HepG2 (cell line): Measurements from ENCODE around the gene TLCD3B. TPM values are rescaled to one million over a fixed set of nuclear protein-coding genes. Genes with fewer than 3 reads are reported as not detected.
A peak's percentile ranks its signal among the peaks of the same experiment; 100 is the strongest.

ENCODE experiments used
- AGO1 ChIP-seq: fragments of 200-400 bp; formaldehyde crosslinking; IDR thresholded peaks from 2 replicates; pipeline ENCODE4 v1.6.1; 2017; ENCODE audit warnings: mild to moderate bottlenecking, low read depth, low read length, moderate library complexity; ENCODE audit not compliant: poor library complexity, severe bottlenecking
- GTF3A ChIP-seq: sonication (generic); formaldehyde crosslinking; conservative IDR thresholded peaks from 2 replicates; pipeline ENCODE4 v1.4.0; 2020; ENCODE audit warnings: mild to moderate bottlenecking, missing genetic modification reagents
- HOXA5 ChIP-seq: sonication (generic); formaldehyde crosslinking; IDR thresholded peaks from 2 replicates; pipeline ENCODE4 v1.4.0; 2020; ENCODE audit warnings: missing genetic modification reagents
- MYC ChIP-seq: sonication (generic); formaldehyde crosslinking; IDR thresholded peaks from 2 replicates; pipeline ENCODE4 v1.9.0; 2021; ENCODE audit warnings: missing genetic modification reagents, borderline replicate concordance
- NR2F6 ChIP-seq, 2 experiments: IDR thresholded peaks; 2 replicates each; pipeline ENCODE4 v1.6.1; 2016; ENCODE audit warnings: antibody characterized with exemption in 1 of 2, mild to moderate bottlenecking in 1 of 2
- ONECUT2 ChIP-seq: sonication (generic); formaldehyde crosslinking; IDR thresholded peaks from 2 replicates; pipeline ENCODE4 v1.4.0; 2020; ENCODE audit warnings: missing genetic modification reagents
- POGZ ChIP-seq: sonication (generic); formaldehyde crosslinking; IDR thresholded peaks from 2 replicates; pipeline ENCODE4 v1.4.0; 2020; ENCODE audit warnings: mild to moderate bottlenecking, missing genetic modification reagents
- SALL1 ChIP-seq: sonication (generic); formaldehyde crosslinking; IDR thresholded peaks from 2 replicates; pipeline ENCODE4 v1.8.0; 2022; ENCODE audit warnings: mild to moderate bottlenecking, missing genetic modification reagents
- THAP11 ChIP-seq: IDR thresholded peaks from 2 replicates; pipeline ENCODE4 v1.6.1; 2016; ENCODE audit warnings: missing biosample characterization, missing genetic modification reagents
- TOE1 ChIP-seq: sonication (generic); formaldehyde crosslinking; IDR thresholded peaks from 2 replicates; pipeline ENCODE4 v1.4.0; 2020; ENCODE audit warnings: mild to moderate bottlenecking, missing genetic modification reagents
- YEATS4 ChIP-seq: sonication (generic); formaldehyde crosslinking; IDR thresholded peaks from 2 replicates; pipeline ENCODE4 v1.4.0; 2020; ENCODE audit warnings: missing genetic modification reagents, borderline replicate concordance
- ZNF274 ChIP-seq: sonication (generic); formaldehyde crosslinking; IDR thresholded peaks from 2 replicates; pipeline ENCODE4 v1.5.1; 2020; ENCODE audit warnings: mild to moderate bottlenecking, missing genetic modification reagents
- ZNF30 ChIP-seq: sonication (generic); formaldehyde crosslinking; IDR thresholded peaks from 2 replicates; pipeline ENCODE4 v1.5.0; 2020; ENCODE audit warnings: mild to moderate bottlenecking, missing genetic modification reagents
- ZNF430 ChIP-seq: sonication (generic); formaldehyde crosslinking; IDR thresholded peaks from 2 replicates; pipeline ENCODE4 v1.9.0; 2021; ENCODE audit warnings: mild to moderate bottlenecking, missing genetic modification reagents
- ZNF431 ChIP-seq: sonication (generic); formaldehyde crosslinking; IDR thresholded peaks from 2 replicates; pipeline ENCODE4 v1.9.0; 2022; ENCODE audit warnings: missing genetic modification reagents, low read depth, mild to moderate bottlenecking, borderline replicate concordance
- ZNF468 ChIP-seq: sonication (generic); formaldehyde crosslinking; IDR thresholded peaks from 2 replicates; pipeline ENCODE4 v1.8.0; 2022; ENCODE audit warnings: mild to moderate bottlenecking, moderate library complexity, missing genetic modification reagents
- ZNF567 ChIP-seq: sonication (generic); formaldehyde crosslinking; IDR thresholded peaks from 2 replicates; pipeline ENCODE4 v1.8.1; 2023; ENCODE audit warnings: mild to moderate bottlenecking, missing genetic modification reagents, borderline replicate concordance
- polyA plus RNA-seq, 8 experiments: library from polyadenylated mRNA; depleted of rRNA in 3 of 8; stranded (reverse) in 7 of 8; unstranded in 1 of 8; fragments of >200 nt; fragmentation: Illumina TruSeq in 4 of 8; extraction: Trizol in 4 of 8; gene quantifications; 2 replicates each; pipeline versions ENCODE4 v1.2.1 to v1.2.3, GENCODE V29; 2011 to 2016; ENCODE audit warnings: low read depth in 4 of 8, missing spikeins in 1 of 8, mixed read lengths in 1 of 8; ENCODE audit not compliant: insufficient read depth in 1 of 8
- total RNA-seq, 5 experiments: library from RNA; depleted of rRNA; stranded (reverse); fragments of >200 nt; fragmentation: Illumina TruSeq; extraction: Trizol; gene quantifications; 2 replicates each; pipeline ENCODE4 v1.2.3, GENCODE V29; 2016; ENCODE audit warnings: low read depth in 1 of 5
- TF ChIP-seq, protein P1 (sequence below): sonication (generic); formaldehyde crosslinking; IDR thresholded peaks from 2 replicates; pipeline ENCODE4 v1.4.0; 2020; ENCODE audit warnings: missing genetic modification reagents, mild to moderate bottlenecking, borderline replicate concordance
- TF ChIP-seq, protein P2 (sequence below): sonication (generic); formaldehyde crosslinking; IDR thresholded peaks from 2 replicates; pipeline ENCODE4 v1.8.0; 2022; ENCODE audit warnings: mild to moderate bottlenecking, missing genetic modification reagents; ENCODE audit not compliant: insufficient replicate concordance
- TF ChIP-seq, protein P3 (sequence below): sonication (generic); formaldehyde crosslinking; IDR thresholded peaks from 2 replicates; pipeline ENCODE4 v1.9.0; 2022; ENCODE audit warnings: low read depth, missing genetic modification reagents
- TF ChIP-seq, protein P4 (sequence below): sonication (generic); formaldehyde crosslinking; IDR thresholded peaks from 2 replicates; pipeline ENCODE4 v1.4.0; 2020; ENCODE audit warnings: missing genetic modification reagents, borderline replicate concordance

Gene TLCD3B
- total and polyA plus RNA-seq, 2 of the 13 experiments (the other 11 are each of a cell fraction or from before 2014, with no cell fraction given) = not detected

DNA sequence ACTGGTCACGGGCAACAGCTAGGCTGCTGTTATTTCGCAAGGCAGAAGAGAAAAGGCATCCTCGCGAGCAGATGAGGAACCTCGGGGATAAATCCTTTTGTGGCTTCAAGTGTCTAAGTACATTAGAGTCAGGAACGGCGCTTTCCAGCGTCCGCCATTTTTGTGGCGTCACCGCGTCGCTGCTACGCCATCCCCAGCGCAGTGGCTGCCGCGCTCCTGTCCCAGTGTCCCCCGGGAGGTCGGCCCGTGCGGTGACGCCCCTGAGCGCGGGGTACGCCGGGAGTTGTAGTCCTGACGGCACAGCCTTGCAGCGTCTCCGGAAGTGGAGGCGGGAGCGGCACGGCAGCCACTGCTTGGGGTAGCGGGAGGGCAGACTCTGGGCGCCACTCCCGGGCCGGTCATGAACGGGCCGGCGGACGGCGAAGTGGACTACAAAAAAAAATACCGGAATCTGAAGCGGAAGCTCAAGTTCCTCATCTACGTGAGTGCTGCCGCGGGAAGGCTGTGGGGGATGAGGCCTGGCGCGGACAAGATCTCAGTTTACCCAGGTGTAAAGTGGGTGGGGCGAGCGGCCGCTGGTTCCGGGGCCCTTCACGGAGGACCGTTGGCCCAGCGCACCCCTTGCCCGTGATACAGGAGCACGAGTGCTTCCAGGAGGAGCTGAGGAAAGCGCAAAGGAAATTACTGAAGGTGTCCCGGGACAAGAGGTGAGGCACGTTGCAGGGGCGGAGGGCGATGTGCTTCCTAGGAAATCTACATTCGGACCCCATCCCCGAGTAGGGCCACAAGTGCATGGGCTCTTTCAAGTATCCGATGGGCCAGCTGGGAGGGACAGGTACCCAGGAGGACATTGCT, 34.9 kb downstream of the TLCD3B start, which contains the start of gene INO80E (continued):
- peak; percentile 68 for TF ChIP-seq MYC
- peak; percentile 26; the same call in 1 of the 2 replicates for TF ChIP-seq ZNF567 (CRISPR knock-in tag)
- TF ChIP-seq ZNF30 (CRISPR knock-in tag) = no peak; the same call in 1 of the 2 replicates
- TF ChIP-seq, protein P1, sequence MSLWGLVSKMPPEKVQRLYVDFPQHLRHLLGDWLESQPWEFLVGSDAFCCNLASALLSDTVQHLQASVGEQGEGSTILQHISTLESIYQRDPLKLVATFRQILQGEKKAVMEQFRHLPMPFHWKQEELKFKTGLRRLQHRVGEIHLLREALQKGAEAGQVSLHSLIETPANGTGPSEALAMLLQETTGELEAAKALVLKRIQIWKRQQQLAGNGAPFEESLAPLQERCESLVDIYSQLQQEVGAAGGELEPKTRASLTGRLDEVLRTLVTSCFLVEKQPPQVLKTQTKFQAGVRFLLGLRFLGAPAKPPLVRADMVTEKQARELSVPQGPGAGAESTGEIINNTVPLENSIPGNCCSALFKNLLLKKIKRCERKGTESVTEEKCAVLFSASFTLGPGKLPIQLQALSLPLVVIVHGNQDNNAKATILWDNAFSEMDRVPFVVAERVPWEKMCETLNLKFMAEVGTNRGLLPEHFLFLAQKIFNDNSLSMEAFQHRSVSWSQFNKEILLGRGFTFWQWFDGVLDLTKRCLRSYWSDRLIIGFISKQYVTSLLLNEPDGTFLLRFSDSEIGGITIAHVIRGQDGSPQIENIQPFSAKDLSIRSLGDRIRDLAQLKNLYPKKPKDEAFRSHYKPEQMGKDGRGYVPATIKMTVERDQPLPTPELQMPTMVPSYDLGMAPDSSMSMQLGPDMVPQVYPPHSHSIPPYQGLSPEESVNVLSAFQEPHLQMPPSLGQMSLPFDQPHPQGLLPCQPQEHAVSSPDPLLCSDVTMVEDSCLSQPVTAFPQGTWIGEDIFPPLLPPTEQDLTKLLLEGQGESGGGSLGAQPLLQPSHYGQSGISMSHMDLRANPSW (CRISPR knock-in tag) = peak; percentile 94; the same call in 1 of the 2 replicates
- peak; percentile 68 for TF ChIP-seq SALL1 (CRISPR knock-in tag)
- TF ChIP-seq TOE1 (CRISPR knock-in tag) = no peak
- peak; percentile 94; the same call in 1 of the 2 replicates for TF ChIP-seq ZNF430
- TF ChIP-seq, protein P2, sequence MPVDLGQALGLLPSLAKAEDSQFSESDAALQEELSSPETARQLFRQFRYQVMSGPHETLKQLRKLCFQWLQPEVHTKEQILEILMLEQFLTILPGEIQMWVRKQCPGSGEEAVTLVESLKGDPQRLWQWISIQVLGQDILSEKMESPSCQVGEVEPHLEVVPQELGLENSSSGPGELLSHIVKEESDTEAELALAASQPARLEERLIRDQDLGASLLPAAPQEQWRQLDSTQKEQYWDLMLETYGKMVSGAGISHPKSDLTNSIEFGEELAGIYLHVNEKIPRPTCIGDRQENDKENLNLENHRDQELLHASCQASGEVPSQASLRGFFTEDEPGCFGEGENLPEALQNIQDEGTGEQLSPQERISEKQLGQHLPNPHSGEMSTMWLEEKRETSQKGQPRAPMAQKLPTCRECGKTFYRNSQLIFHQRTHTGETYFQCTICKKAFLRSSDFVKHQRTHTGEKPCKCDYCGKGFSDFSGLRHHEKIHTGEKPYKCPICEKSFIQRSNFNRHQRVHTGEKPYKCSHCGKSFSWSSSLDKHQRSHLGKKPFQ (CRISPR knock-in tag) = peak; percentile 78
- TF ChIP-seq HOXA5 = peak; percentile 92; the same call in 1 of the 2 replicates
- peak; percentile 86; the same call in 1 of the 2 replicates for TF ChIP-seq ZNF431 (CRISPR knock-in tag)
- TF ChIP-seq, protein P3, sequence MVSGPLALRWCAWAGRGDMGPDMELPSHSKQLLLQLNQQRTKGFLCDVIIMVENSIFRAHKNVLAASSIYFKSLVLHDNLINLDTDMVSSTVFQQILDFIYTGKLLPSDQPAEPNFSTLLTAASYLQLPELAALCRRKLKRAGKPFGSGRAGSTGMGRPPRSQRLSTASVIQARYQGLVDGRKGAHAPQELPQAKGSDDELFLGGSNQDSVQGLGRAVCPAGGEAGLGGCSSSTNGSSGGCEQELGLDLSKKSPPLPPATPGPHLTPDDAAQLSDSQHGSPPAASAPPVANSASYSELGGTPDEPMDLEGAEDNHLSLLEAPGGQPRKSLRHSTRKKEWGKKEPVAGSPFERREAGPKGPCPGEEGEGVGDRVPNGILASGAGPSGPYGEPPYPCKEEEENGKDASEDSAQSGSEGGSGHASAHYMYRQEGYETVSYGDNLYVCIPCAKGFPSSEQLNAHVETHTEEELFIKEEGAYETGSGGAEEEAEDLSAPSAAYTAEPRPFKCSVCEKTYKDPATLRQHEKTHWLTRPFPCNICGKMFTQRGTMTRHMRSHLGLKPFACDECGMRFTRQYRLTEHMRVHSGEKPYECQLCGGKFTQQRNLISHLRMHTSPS (CRISPR knock-in tag) = peak; percentile 53; the same call in 1 of the 2 replicates
- TF ChIP-seq POGZ (CRISPR knock-in tag) = peak; percentile 74
- 0 out of 2 replicates have a peak, but pooled peaks have one; percentile 12 for TF ChIP-seq ZNF468 (CRISPR knock-in tag)
- TF ChIP-seq THAP11 (CRISPR knock-in tag) = peak; percentile 100
- TF ChIP-seq YEATS4 (CRISPR knock-in tag) = peak; percentile 97
- TF ChIP-seq, protein P4, sequence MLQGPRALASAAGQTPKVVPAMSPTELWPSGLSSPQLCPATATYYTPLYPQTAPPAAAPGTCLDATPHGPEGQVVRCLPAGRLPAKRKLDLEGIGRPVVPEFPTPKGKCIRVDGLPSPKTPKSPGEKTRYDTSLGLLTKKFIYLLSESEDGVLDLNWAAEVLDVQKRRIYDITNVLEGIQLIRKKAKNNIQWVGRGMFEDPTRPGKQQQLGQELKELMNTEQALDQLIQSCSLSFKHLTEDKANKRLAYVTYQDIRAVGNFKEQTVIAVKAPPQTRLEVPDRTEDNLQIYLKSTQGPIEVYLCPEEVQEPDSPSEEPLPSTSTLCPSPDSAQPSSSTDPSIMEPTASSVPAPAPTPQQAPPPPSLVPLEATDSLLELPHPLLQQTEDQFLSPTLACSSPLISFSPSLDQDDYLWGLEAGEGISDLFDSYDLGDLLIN (CRISPR knock-in tag) = peak; percentile 68; the same call in 1 of the 2 replicates
- TF ChIP-seq AGO1 = peak; percentile 85
- TF ChIP-seq NR2F6 (IDR thresholded peaks at IDR 0.05) = no peak
- TF ChIP-seq NR2F6 (CRISPR knock-in tag; IDR thresholded peaks at IDR 0.05) = peak; percentile 66; the same call in 1 of the 2 replicates
- no peak for TF ChIP-seq ONECUT2 (CRISPR knock-in tag)
- no peak for TF ChIP-seq GTF3A
- TF ChIP-seq ZNF274 (CRISPR knock-in tag) = peak; percentile 19; the same call in 1 of the 2 replicates
